ENCODE measurements around the gene SCD5.

The SCD5 gene

DNA sequence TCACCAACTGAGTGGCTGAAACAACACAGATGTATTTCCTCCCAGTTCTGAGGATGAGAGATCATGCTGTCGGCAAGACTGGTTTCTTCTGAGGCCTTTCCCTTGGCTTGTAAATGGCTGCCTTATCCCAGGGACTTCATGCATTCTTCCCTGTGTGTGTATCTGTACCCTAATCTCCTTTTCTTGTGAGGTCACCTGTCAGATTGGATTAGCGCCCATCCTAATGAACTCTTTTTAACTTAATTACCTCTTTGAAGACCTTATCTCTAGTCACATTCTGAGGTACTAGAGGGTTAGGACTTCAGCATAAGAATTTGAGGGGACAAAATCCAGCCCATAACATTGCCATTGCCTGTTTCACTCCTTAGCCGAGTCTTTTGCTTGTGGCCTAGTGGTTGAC is 177.3 kb downstream of the SCD5 start:
- TF ChIP-seq, protein P1, sequence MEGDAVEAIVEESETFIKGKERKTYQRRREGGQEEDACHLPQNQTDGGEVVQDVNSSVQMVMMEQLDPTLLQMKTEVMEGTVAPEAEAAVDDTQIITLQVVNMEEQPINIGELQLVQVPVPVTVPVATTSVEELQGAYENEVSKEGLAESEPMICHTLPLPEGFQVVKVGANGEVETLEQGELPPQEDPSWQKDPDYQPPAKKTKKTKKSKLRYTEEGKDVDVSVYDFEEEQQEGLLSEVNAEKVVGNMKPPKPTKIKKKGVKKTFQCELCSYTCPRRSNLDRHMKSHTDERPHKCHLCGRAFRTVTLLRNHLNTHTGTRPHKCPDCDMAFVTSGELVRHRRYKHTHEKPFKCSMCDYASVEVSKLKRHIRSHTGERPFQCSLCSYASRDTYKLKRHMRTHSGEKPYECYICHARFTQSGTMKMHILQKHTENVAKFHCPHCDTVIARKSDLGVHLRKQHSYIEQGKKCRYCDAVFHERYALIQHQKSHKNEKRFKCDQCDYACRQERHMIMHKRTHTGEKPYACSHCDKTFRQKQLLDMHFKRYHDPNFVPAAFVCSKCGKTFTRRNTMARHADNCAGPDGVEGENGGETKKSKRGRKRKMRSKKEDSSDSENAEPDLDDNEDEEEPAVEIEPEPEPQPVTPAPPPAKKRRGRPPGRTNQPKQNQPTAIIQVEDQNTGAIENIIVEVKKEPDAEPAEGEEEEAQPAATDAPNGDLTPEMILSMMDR (conservative IDR thresholded peaks at IDR 0.05; ENCODE audit: low read depth, low read length) = no peak

DNA sequence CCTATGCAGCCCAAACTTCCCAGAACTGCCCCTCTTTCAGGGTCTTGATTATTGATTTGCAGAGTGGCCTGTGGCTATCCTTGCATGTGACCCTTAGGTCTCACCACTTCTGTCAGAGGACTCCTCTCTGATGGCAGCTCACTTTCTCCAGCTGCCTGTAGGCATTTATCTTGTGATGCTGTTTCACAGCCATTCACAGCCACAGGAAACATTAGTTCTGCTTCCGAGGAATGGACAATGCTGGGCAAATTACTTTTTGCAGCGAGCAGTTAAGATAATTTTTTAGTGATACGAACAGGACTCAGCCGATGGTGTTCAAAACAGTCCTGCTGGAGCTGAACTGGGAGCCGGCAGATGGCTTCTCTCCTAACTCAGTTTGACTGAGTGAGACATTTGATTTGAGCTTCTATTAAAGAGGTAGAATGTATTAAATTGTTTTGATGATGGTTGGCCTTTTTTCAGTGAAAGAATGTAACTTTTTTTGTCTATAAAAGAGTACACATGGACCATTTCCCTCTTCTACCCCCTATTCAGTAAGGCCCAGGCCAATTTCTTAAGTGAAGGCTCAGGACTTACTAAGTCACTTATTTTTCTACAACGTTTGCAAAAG is 178.4 kb downstream of the SCD5 start:
- no peak overlapping the region for H3K4me3 ChIP-seq (IDR thresholded peaks at IDR 0.05; ENCODE audit: insufficient read depth, low read depth, low read length)
- H3K4me1 ChIP-seq (ENCODE audit: low read depth, poor library complexity, severe bottlenecking) = no peaks in the 10 kb centered on the region
- no peaks in the 10 kb centered on the region for H3K79me2 ChIP-seq (ENCODE audit: insufficient read depth, low read depth)
- H3K36me3 ChIP-seq (ENCODE audit: insufficient read depth) = no peaks in the 10 kb centered on the region
- H3K27ac ChIP-seq = no peak overlapping the region
- H2AFZ ChIP-seq (ENCODE audit: low read depth) = no peak overlapping the region
- no peaks in the 10 kb centered on the region for H3K27me3 ChIP-seq (ENCODE audit: insufficient read depth, low read depth)
- TF ChIP-seq, protein P1 (conservative IDR thresholded peaks at IDR 0.05; ENCODE audit: low read depth, low read length) = no peak
- H3K4me2 ChIP-seq = no peak overlapping the region
- H4K20me1 ChIP-seq (ENCODE audit: insufficient read depth) = no peaks in the 10 kb centered on the region
- no peak overlapping the region for H3K9ac ChIP-seq

More for the DNA sequence above, 177.3 kb downstream of the SCD5 start:
- H3K36me3 ChIP-seq (ENCODE audit: insufficient read depth) = no peaks in the 10 kb centered on the region
- H3K4me2 ChIP-seq = no peak overlapping the region
- no peak overlapping the region for H2AFZ ChIP-seq (ENCODE audit: low read depth)
- H3K9ac ChIP-seq = no peak overlapping the region
- no peaks in the 10 kb centered on the region for H3K4me1 ChIP-seq (ENCODE audit: low read depth, poor library complexity, severe bottlenecking)
- H3K79me2 ChIP-seq (ENCODE audit: insufficient read depth, low read depth) = no peaks in the 10 kb centered on the region
- H4K20me1 ChIP-seq (ENCODE audit: insufficient read depth) = no peaks in the 10 kb centered on the region
- H3K4me3 ChIP-seq (IDR thresholded peaks at IDR 0.05; ENCODE audit: insufficient read depth, low read depth, low read length) = no peak overlapping the region
- H3K27ac ChIP-seq = no peak overlapping the region
- no peaks in the 10 kb centered on the region for H3K27me3 ChIP-seq (ENCODE audit: insufficient read depth, low read depth)

DNA sequence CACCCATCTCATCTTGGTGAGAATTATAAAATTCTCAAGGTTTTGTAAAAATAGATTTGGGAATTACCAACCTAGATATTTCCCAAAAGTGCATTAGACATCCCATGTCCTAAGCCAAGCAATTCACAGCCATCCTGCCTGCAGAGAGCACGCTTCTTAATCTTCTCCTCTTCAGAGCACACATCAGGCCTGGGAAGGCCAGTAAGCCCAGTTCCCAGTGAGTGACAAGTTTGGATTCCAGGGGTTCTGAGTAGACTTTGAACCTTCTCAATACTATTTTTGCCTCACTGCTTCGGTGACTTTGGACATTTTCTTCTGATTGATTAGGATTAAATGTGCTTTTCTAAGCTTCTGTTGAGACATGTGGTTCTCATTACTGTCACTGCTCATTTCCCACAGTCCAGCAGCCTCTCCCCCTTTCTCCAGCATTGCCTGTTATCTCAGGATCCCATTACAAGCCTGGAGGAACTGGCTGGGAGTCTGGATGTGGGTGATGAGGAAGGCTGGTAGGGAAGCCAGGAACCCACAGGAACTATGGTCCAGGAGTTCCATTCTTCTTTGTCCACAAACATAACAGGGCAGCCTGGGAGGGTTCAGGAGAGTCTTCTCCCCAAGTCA is 180.4 kb downstream of the SCD5 start:
- Histone ChIP-seq H3K36me3 (ENCODE audit: insufficient read depth) (no peaks in the 10 kb centered on the region), H2AFZ (ENCODE audit: low read depth) (no peak overlapping the region), H3K27ac (no peak overlapping the region), H3K27me3 (ENCODE audit: insufficient read depth, low read depth) (no peaks in the 10 kb centered on the region), H3K4me3 (IDR thresholded peaks at IDR 0.05; ENCODE audit: insufficient read depth, low read depth, low read length) (no peak overlapping the region), H3K4me2 (no peak overlapping the region), H3K9ac (no peak overlapping the region), H3K79me2 (ENCODE audit: insufficient read depth, low read depth) (no peaks in the 10 kb centered on the region), H4K20me1 (ENCODE audit: insufficient read depth) (no peaks in the 10 kb centered on the region), H3K4me1 (ENCODE audit: low read depth, poor library complexity, severe bottlenecking) (no peaks in the 10 kb centered on the region)
- TF ChIP-seq, protein P1 (conservative IDR thresholded peaks at IDR 0.05; ENCODE audit: low read depth, low read length) = no peak

DNA sequence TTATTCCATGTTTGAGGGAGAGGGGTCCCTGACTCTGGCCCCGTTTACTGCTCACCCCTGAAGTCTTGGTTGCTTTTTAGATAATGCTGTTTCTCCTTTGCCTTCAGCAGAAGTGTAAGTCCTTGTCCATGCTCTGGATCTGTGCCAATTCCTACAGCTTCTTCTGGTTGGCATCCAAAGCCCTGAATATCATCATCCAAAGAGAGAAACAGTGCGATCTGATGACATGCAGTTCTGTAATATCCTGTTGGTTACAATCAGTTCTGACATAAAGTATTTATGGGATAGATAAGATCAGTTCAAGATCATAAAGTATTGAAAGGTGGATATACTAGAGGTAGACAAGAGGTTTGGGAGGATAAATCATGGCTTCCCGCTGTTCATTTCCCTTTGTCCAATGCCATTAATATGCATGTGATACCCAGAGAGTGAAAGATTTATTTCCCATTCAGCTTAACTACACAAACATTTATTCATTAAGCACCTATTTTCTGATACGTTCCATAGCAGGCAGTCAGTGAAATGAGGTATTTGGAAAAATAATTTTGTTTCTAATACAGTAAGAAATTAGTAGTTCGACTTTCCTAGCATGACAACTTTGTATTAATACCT is 183.7 kb downstream of the SCD5 start:
- H3K79me2 ChIP-seq (ENCODE audit: insufficient read depth, low read depth) = no peaks in the 10 kb centered on the region
- H3K27ac ChIP-seq = no peak overlapping the region
- no peak overlapping the region for H3K4me3 ChIP-seq (IDR thresholded peaks at IDR 0.05; ENCODE audit: insufficient read depth, low read depth, low read length)
- no peak overlapping the region for H3K4me2 ChIP-seq
- H3K36me3 ChIP-seq (ENCODE audit: insufficient read depth) = no peaks in the 10 kb centered on the region
- no peaks in the 10 kb centered on the region for H3K4me1 ChIP-seq (ENCODE audit: low read depth, poor library complexity, severe bottlenecking)
- H3K9ac ChIP-seq = no peak overlapping the region
- no peaks in the 10 kb centered on the region for H4K20me1 ChIP-seq (ENCODE audit: insufficient read depth)
- TF ChIP-seq, protein P1 (conservative IDR thresholded peaks at IDR 0.05; ENCODE audit: low read depth, low read length) = no peak
- no peak overlapping the region for H2AFZ ChIP-seq (ENCODE audit: low read depth)
- H3K27me3 ChIP-seq (ENCODE audit: insufficient read depth, low read depth) = no peaks in the 10 kb centered on the region
